ENCODE measurements around the gene SERPINA9.
"Not testable (repeated sequence)": the region's sequence is repeated elsewhere in the genome, so short reads cannot be mapped to it uniquely, and the experiment has no call there.

SERPINA9 gene

GRCh38 chr14:94483729-94484275 lies 7.8 kb upstream of the SERPINA9 start:
- in situ Hi-C loops (cut with HindIII; ENCODE audit: low pct_unique_long_range_greater_than_20kb, low sequenced_read_pairs) = no loop called here

GRCh38 chr14:94483071-94483451 lies 7.1 kb upstream of the SERPINA9 start:
- in situ Hi-C loops (cut with HindIII; ENCODE audit: low pct_unique_long_range_greater_than_20kb, low sequenced_read_pairs) = no loop called here
- TF ChIP-seq JUND (IDR thresholded peaks at IDR 0.05; ENCODE audit: low read depth) = no peak
- no peak for DNase-seq (ENCODE audit: low read depth in 1 of 2, low spot score in 1 of 2)

More at GRCh38 chr14:94483729-94484275, 7.8 kb upstream of the SERPINA9 start:
- DNase-seq (ENCODE audit: low read depth in 1 of 2, low spot score in 1 of 2) = no peak
- TF ChIP-seq JUND (IDR thresholded peaks at IDR 0.05; ENCODE audit: low read depth) = no peak

DNA sequence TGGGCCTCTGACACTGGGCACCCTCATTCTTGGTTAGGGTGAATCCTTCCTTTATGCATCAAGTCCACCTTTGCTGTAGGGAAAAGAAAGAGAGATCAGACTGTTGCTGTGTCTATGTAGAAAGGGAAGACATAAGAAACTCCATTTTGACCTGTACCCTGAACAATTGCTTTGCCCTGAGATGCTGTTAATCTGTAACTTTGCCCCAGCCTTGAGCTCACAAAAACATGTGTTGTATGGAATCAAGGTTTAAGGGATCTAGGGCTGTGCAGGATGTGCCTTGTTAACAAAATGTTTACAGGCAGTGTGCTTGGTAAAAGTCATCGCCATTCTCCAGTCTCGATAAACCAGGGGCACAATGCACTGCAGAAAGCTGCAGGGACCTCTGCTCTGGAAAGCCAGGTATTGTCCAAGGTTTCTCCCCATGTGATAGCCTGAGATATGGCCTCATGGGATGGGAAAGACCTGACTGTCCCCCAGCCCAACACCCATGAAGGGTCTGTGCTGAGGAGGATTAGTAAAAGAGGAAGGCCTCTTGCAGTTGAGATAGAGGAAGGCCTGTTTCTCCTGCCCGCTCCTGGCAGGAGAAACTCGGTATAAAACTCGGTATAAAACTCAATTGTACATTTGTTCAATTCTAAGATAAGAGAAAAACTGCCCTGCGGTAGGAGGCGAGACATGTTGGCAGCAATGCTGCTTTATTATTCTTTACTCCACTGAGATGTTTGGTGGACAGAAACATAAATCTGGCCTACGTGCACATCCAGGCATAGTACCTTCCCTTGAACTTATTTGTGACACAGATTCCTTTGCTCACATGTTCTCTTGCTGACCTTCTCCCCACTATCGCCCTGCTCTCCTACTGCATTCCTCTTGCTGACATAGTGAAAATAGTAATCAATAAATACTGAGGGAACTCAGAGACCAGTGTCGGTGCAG lies 6.4 kb upstream of the SERPINA9 start:
- DNase-seq (ENCODE audit: low read depth in 1 of 2, low spot score in 1 of 2); in situ Hi-C loops (cut with HindIII; ENCODE audit: low pct_unique_long_range_greater_than_20kb, low sequenced_read_pairs): not testable (repeated sequence)

DNA sequence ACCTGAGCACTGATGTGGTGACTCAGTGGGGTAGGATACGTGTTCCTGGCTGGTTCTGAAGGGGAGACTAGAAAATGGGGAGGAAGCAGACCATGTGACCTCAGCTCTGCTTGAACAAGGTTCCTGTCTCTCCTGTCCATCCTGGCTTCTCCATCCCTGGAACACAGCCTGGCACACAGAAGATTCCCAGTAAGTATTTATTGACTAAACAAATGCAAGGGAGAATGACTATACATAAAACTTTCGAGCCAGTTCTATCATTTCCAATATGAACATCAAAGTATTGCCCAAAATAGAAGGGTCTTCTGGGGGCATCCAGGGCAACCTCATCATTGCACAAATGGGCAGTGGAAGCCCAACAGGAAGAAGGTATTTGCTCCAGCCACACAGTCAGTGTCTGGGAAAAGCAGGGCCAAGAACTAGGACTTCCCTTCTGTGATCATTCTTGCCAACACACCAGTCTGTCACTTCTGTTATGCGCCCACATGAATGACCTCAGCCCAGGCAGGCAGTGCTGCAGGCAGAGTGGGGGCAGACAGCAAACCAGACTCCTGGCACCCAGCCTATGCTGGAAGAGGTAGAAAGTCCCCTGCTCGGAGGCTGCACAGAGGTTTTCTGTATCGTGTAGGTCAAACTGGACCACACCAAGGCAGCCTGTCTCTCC lies 5.6 kb upstream of the SERPINA9 start:
- in situ Hi-C loops (cut with HindIII; ENCODE audit: low pct_unique_long_range_greater_than_20kb, low sequenced_read_pairs) = no loop called here
- no peak for TF ChIP-seq JUND (IDR thresholded peaks at IDR 0.05; ENCODE audit: low read depth)
- DNase-seq (ENCODE audit: low read depth in 1 of 2, low spot score in 1 of 2) = no peak

DNA sequence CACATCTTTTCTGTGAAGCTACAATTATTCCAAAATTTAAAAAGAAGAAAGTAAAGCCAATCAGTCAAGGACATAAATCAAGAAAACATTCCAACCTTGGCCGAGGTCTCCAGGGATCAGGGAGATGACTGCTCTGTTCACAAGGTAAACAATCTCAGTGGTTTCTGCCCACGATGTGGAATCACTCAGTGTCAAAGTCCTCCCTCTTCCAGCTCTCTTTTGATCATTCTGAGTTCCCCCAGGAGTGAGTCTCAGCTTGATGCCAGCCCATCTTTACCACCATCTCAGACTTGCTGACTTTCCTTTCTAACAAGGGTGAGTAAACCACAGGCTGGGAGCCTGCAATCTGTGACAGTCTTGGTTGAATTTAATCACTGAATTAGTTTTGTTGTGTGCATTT lies 4.8 kb upstream of the SERPINA9 start:
- in situ Hi-C loops (cut with HindIII; ENCODE audit: low pct_unique_long_range_greater_than_20kb, low sequenced_read_pairs) = no loop called here

GRCh38 chr14:94478420-94478819 lies 2.4 kb upstream of the SERPINA9 start:
- in situ Hi-C loops (cut with HindIII; ENCODE audit: low pct_unique_long_range_greater_than_20kb, low sequenced_read_pairs) = no loop called here
- no peak for DNase-seq (ENCODE audit: low read depth in 1 of 2, low spot score in 1 of 2)
- TF ChIP-seq JUND (IDR thresholded peaks at IDR 0.05; ENCODE audit: low read depth) = no peak

More for the DNA sequence above, 4.8 kb upstream of the SERPINA9 start:
- no peak for TF ChIP-seq JUND (IDR thresholded peaks at IDR 0.05; ENCODE audit: low read depth)
- no peak for DNase-seq (ENCODE audit: low read depth in 1 of 2, low spot score in 1 of 2)

- in situ Hi-C loops (cut with HindIII; ENCODE audit: low pct_unique_long_range_greater_than_20kb, low sequenced_read_pairs) = no loop called here
- no peak for TF ChIP-seq JUND (IDR thresholded peaks at IDR 0.05; ENCODE audit: low read depth)
- DNase-seq (ENCODE audit: low read depth in 1 of 2, low spot score in 1 of 2) = no peak
Observed at GRCh38 chr14:94474581-94475031, 1.4 kb downstream of the SERPINA9 start.

- no peak for DNase-seq (ENCODE audit: low read depth in 1 of 2, low spot score in 1 of 2)
- in situ Hi-C loops (cut with HindIII; ENCODE audit: low pct_unique_long_range_greater_than_20kb, low sequenced_read_pairs) = no loop called here
- TF ChIP-seq JUND (IDR thresholded peaks at IDR 0.05; ENCODE audit: low read depth) = no peak
Observed at GRCh38 chr14:94473666-94474410, 2.2 kb downstream of the SERPINA9 start.

- no peak for TF ChIP-seq JUND (IDR thresholded peaks at IDR 0.05; ENCODE audit: low read depth)
- in situ Hi-C loops (cut with HindIII; ENCODE audit: low pct_unique_long_range_greater_than_20kb, low sequenced_read_pairs) = no loop called here
- DNase-seq (ENCODE audit: low read depth in 1 of 2, low spot score in 1 of 2) = no peak
Observed at GRCh38 chr14:94472842-94473241, 3.2 kb downstream of the SERPINA9 start.

- in situ Hi-C loops (cut with HindIII; ENCODE audit: low pct_unique_long_range_greater_than_20kb, low sequenced_read_pairs) = no loop called here
- TF ChIP-seq JUND (IDR thresholded peaks at IDR 0.05; ENCODE audit: low read depth) = no peak
- DNase-seq (ENCODE audit: low read depth in 1 of 2, low spot score in 1 of 2) = no peak
Observed at GRCh38 chr14:94471045-94471444, 5.0 kb downstream of the SERPINA9 start.

- in situ Hi-C loops (cut with HindIII; ENCODE audit: low pct_unique_long_range_greater_than_20kb, low sequenced_read_pairs) = no loop called here
- DNase-seq (ENCODE audit: low read depth in 1 of 2, low spot score in 1 of 2) = no peak
- no peak for TF ChIP-seq JUND (IDR thresholded peaks at IDR 0.05; ENCODE audit: low read depth)
Observed at GRCh38 chr14:94470311-94470710, 5.7 kb downstream of the SERPINA9 start.

DNA sequence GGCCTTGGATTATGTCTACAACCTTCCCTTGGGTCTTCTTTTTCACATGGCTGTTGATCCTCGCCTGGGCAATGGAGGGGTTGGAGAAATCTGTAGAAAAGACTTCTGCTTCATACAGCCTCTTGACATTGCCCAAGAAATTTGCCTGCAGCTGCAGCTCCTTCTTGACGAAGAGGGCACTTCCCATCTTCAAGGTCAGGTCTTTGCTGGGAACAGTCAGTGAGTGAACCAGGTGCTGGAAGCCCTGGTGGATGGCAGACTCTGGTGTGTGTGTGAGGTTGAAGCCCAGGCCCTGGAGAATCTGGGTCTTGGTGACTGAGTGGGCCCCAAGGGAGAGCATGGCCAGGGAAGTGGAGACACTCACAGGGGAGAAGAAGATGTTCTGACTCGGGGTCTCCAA lies 6.7 kb downstream of the SERPINA9 start:
- TF ChIP-seq JUND (IDR thresholded peaks at IDR 0.05; ENCODE audit: low read depth) = no peak
- no peak for DNase-seq (ENCODE audit: low read depth in 1 of 2, low spot score in 1 of 2)
- in situ Hi-C loops (cut with HindIII; ENCODE audit: low pct_unique_long_range_greater_than_20kb, low sequenced_read_pairs) = no loop called here
